Body of pancreas (tissue), 4 donors: Measurements from ENCODE around the gene PMEL. TPM values are rescaled to one million over a fixed set of nuclear protein-coding genes. Genes with fewer than 3 reads are reported as not detected.
A peak's percentile ranks its signal among the peaks of the same experiment; 100 is the strongest.

Source experiments
- ATAC-seq: fragments of 150-250 bp; one replicate; pipeline ENCODE4 v1.9.1; 2016
- DNase-seq, 4 donors: peaks; one replicate each; pipeline ENCODE4 v3.0.0-alpha.2; 2019
- H3K27ac ChIP-seq, 4 donors: fragments of 200-600 bp; sonication (generic); 1 replicate in 3 of 4; 2 replicates in 1 of 4; pipeline versions ENCODE4 v1.5.1 to v1.6.1; 2016 to 2019; ENCODE audit warnings: mild to moderate bottlenecking in 1 of 4, mixed read lengths in 1 of 4, moderate library complexity in 1 of 4
- H3K27me3 ChIP-seq, 2 donors: fragments of 200-600 bp; sonication (generic); one replicate each; pipeline ENCODE4 v1.6.0; 2016; ENCODE audit warnings: mild to moderate bottlenecking in 1 of 2
- H3K36me3 ChIP-seq, 2 donors: fragments of 200-600 bp; sonication (generic); replicated peaks in 1 of 2; 2 replicates each; pipeline ENCODE4 v1.5.1; 2016; ENCODE audit warnings: low read depth in 2 of 2; ENCODE audit not compliant: insufficient read depth in 1 of 2
- H3K4me1 ChIP-seq: fragments of 200-600 bp; sonication (generic); one replicate; pipeline ENCODE4 v1.6.0; 2016
- H3K4me3 ChIP-seq, 2 donors: fragments of 200-600 bp; sonication (generic); 1 replicate in 1 of 2; 2 replicates in 1 of 2; pipeline ENCODE4 v1.5.1; 2016 to 2019
- H3K9me3 ChIP-seq, 3 donors: fragments of 200-600 bp; sonication (generic); 1 replicate in 2 of 3; 2 replicates in 1 of 3; pipeline ENCODE4 v1.5.1; 2016
- CTCF ChIP-seq, 7 experiments: fragments of 450-650 bp in 4 of 7; fragments of 200-600 bp in 3 of 7; sonication (generic) in 3 of 7; IDR thresholded peaks; one replicate each; pipeline ENCODE4 v1.5.1; 2016 to 2019; ENCODE audit warnings: antibody characterized with exemption in 7 of 7
- POLR2A ChIP-seq, 3 donors: fragments of 450-650 bp; IDR thresholded peaks; one replicate each; pipeline ENCODE4 v1.6.1; 2016; ENCODE audit warnings: antibody characterized with exemption in 3 of 3, mild to moderate bottlenecking in 2 of 3
- WGBS, 2 donors: methylation state at CpG; one replicate each; pipeline ENCODE4 v1.1.5; 2017; 5-methylcytosine and 5-hydroxymethylcytosine counted together
- intact Hi-C: fragments of 100-400 bp; cut with DNase I; formaldehyde crosslinking; loops from one replicate; pipeline ENCODE4 v1.15.1; 2023
- total RNA-seq, 2 donors: library from RNA; depleted of rRNA; stranded (reverse); fragments of >200 nt; gene quantifications; one replicate each; pipeline ENCODE4 v1.1.0, GENCODE V29; 2016

Gene PMEL
- total RNA-seq, 2 donors from 2014 or later: 1.6 to 2.6 TPM

GRCh38 chr12:55997535-55997859, 31.7 kb upstream of the PMEL start:
- intact Hi-C loops: no loop called here
- Histone ChIP-seq H3K36me3 (peaks cover 2 to 4% of the 10 kb centered on the region in 2 donors), H3K9me3 (no peaks in the 10 kb centered on the region), H3K27me3 (no peaks in the 10 kb centered on the region), H3K27ac (peak overlapping the region; percentile 77 to 93 (median 78)), H3K4me1 (peaks cover 24% of the 10 kb centered on the region), H3K4me3 (peak overlapping the region; percentile 23 to 73)
- DNase-seq (peak; percentile 25 to 33 (median 32)), ATAC-seq (peak; percentile 11)
- WGBS, 2 donors: 0% methylated on average over 3 to 5 of the region's 5 CpGs
- TF ChIP-seq POLR2A (IDR thresholded peaks at IDR 0.05): no peak
- no peak for TF ChIP-seq CTCF (IDR thresholded peaks at IDR 0.05)

GRCh38 chr12:55996715-55997534, 31.1 kb upstream of the PMEL start, which contains the start of gene SUOX:
Gene SUOX (plus strand): TSS chr12:55997276. CDS start chr12:56002222, 4,946 bp downstream.
- H3K36me3 ChIP-seq: peaks cover 8 to 9% of the 10 kb centered on the region in 2 donors
- TF ChIP-seq POLR2A (IDR thresholded peaks at IDR 0.05): peak; percentile 31 to 83 (median 81)
- TF ChIP-seq CTCF (IDR thresholded peaks at IDR 0.05): peak in 1 of 7 experiments; percentile 11
- no peaks in the 10 kb centered on the region for H3K9me3 ChIP-seq
- no peaks in the 10 kb centered on the region for H3K27me3 ChIP-seq
- peak within 1 kb of the TSS; percentile 77 to 93 (median 78) for H3K27ac ChIP-seq
- peaks cover 22% of the 10 kb centered on the region for H3K4me1 ChIP-seq
- ATAC-seq (peak; percentile 100), DNase-seq (peak; percentile 97 to 99 (median 98))
- WGBS, 2 donors: 1 to 2% methylated on average over 18 to 27 of the region's 27 CpGs
- intact Hi-C loops: no loop called here
- peak within 1 kb of the TSS; percentile 23 to 73 for H3K4me3 ChIP-seq

GRCh38 chr12:55996201-55996714, 30.4 kb upstream of the PMEL start:
- intact Hi-C loops: no loop called here
- no peaks in the 10 kb centered on the region for H3K9me3 ChIP-seq
- H3K4me3 ChIP-seq: peak overlapping the region; percentile 10 to 23
- WGBS, 2 donors: 11 to 13% methylated on average over 14 of the region's 14 CpGs
- peak overlapping the region in 3 of 4 donors; percentile 77 to 93 (median 80) for H3K27ac ChIP-seq
- TF ChIP-seq CTCF (IDR thresholded peaks at IDR 0.05): peak; percentile 83 to 98 (median 91)
- no peak for TF ChIP-seq POLR2A (IDR thresholded peaks at IDR 0.05)
- ATAC-seq: peak; percentile 61
- peaks cover 8 to 12% of the 10 kb centered on the region in 2 donors for H3K36me3 ChIP-seq
- peaks cover 15% of the 10 kb centered on the region for H3K4me1 ChIP-seq
- no peaks in the 10 kb centered on the region for H3K27me3 ChIP-seq
- peak; percentile 62 to 75 (median 70) for DNase-seq

GRCh38 chr12:55995366-55995765, 29.5 kb upstream of the PMEL start:
- ATAC-seq (no peak), DNase-seq (no peak)
- Histone ChIP-seq H3K36me3 (peaks cover 8 to 19% of the 10 kb centered on the region in 2 donors), H3K9me3 (no peaks in the 10 kb centered on the region), H3K4me3 (no peak overlapping the region), H3K27ac (peak overlapping the region in 1 of 4 donors; percentile 93), H3K27me3 (no peaks in the 10 kb centered on the region), H3K4me1 (peaks cover 13% of the 10 kb centered on the region)
- intact Hi-C loops: no loop called here
- TF ChIP-seq POLR2A (IDR thresholded peaks at IDR 0.05): no peak
- no peak for TF ChIP-seq CTCF (IDR thresholded peaks at IDR 0.05)
- WGBS, 2 donors: 56 to 62% methylated on average over 8 of the region's 8 CpGs
